HepG2 (cell line): Measurements from ENCODE around the gene LIPC. TPM values are rescaled to one million over a fixed set of nuclear protein-coding genes. Genes with fewer than 3 reads are reported as not detected.

ENCODE experiments used
- ARID4A ChIP-seq: sonication (generic); formaldehyde crosslinking; IDR thresholded peaks from 2 replicates; pipeline ENCODE4 v1.5.0; 2020; ENCODE audit warnings: mild to moderate bottlenecking, missing genetic modification reagents, borderline replicate concordance
- ATF7-NPFF ChIP-seq: sonication (generic); formaldehyde crosslinking; IDR thresholded peaks from 2 replicates; pipeline ENCODE4 v1.8.1; 2023; ENCODE audit warnings: mild to moderate bottlenecking, low read depth, missing genetic modification reagents, moderate library complexity
- DPF2 ChIP-seq: sonication (generic); formaldehyde crosslinking; IDR thresholded peaks from 2 replicates; pipeline ENCODE4 v1.4.0; 2020; ENCODE audit warnings: mild to moderate bottlenecking, low read depth, missing genetic modification reagents, borderline replicate concordance
- GMEB2 ChIP-seq: IDR thresholded peaks from 2 replicates; pipeline ENCODE4 v1.6.1; 2016; ENCODE audit warnings: missing biosample characterization, missing genetic modification reagents, low read depth
- KDM3A ChIP-seq: IDR thresholded peaks from 2 replicates; pipeline ENCODE4 v1.6.1; 2018; ENCODE audit warnings: low read depth, missing compliant biosample characterization
- MAFK ChIP-seq, 2 experiments: IDR thresholded peaks in 1 of 2; conservative IDR thresholded peaks in 1 of 2; 2 replicates each; pipeline ENCODE4 v1.6.1; 2011; ENCODE audit warnings: improper control_type of control experiment in 2 of 2, low read length in 2 of 2
- MATR3 ChIP-seq: sonication (generic); formaldehyde crosslinking; IDR thresholded peaks from 2 replicates; pipeline ENCODE4 v1.4.0; 2020; ENCODE audit warnings: missing genetic modification reagents
- NFE2L2 ChIP-seq: fragments of 150-350 bp; IDR thresholded peaks from 2 replicates; pipeline ENCODE4 v1.6.1; 2014; ENCODE audit warnings: low read length
- STAT5B ChIP-seq: sonication (generic); formaldehyde crosslinking; IDR thresholded peaks from 2 replicates; pipeline ENCODE4 v1.4.0; 2020; ENCODE audit warnings: missing genetic modification reagents
- TAF15 ChIP-seq: fragments of 200-400 bp; formaldehyde crosslinking; IDR thresholded peaks from one replicate; pipeline ENCODE4 v1.6.1; 2018; ENCODE audit warnings: mild to moderate bottlenecking, low read depth, low read length; ENCODE audit not compliant: poor library complexity, severe bottlenecking
- TP53 ChIP-seq: sonication (generic); formaldehyde crosslinking; conservative IDR thresholded peaks from 2 replicates; pipeline ENCODE4 v1.4.0; 2020; ENCODE audit warnings: missing genetic modification reagents
- ZFP37 ChIP-seq: sonication (generic); formaldehyde crosslinking; IDR thresholded peaks from 2 replicates; pipeline ENCODE4 v1.4.0; 2020; ENCODE audit warnings: missing genetic modification reagents, borderline replicate concordance
- ZNF567 ChIP-seq: sonication (generic); formaldehyde crosslinking; IDR thresholded peaks from 2 replicates; pipeline ENCODE4 v1.8.1; 2023; ENCODE audit warnings: mild to moderate bottlenecking, missing genetic modification reagents, borderline replicate concordance
- ZNF639 ChIP-seq: conservative IDR thresholded peaks from 2 replicates; pipeline ENCODE4 v1.6.1; 2018; ENCODE audit warnings: missing genetic modification reagents
- polyA plus RNA-seq, 8 experiments: library from polyadenylated mRNA; depleted of rRNA in 3 of 8; stranded (reverse) in 7 of 8; unstranded in 1 of 8; fragments of >200 nt; fragmentation: Illumina TruSeq in 4 of 8; extraction: Trizol in 4 of 8; gene quantifications; 2 replicates each; pipeline versions ENCODE4 v1.2.1 to v1.2.3, GENCODE V29; 2011 to 2016; ENCODE audit warnings: low read depth in 4 of 8, missing spikeins in 1 of 8, mixed read lengths in 1 of 8; ENCODE audit not compliant: insufficient read depth in 1 of 8
- total RNA-seq, 5 experiments: library from RNA; depleted of rRNA; stranded (reverse); fragments of >200 nt; fragmentation: Illumina TruSeq; extraction: Trizol; gene quantifications; 2 replicates each; pipeline ENCODE4 v1.2.3, GENCODE V29; 2016; ENCODE audit warnings: low read depth in 1 of 5
- TF ChIP-seq, protein P1 (sequence below): sonication (generic); formaldehyde crosslinking; IDR thresholded peaks from 2 replicates; pipeline ENCODE4 v1.5.1; 2020; ENCODE audit warnings: mild to moderate bottlenecking, missing genetic modification reagents, moderate library complexity
- TF ChIP-seq, protein P2 (sequence below): sonication (generic); formaldehyde crosslinking; IDR thresholded peaks from 2 replicates; pipeline ENCODE4 v1.8.0; 2022; ENCODE audit warnings: missing genetic modification reagents, mild to moderate bottlenecking, moderate library complexity, borderline replicate concordance

LIPC gene
- total and polyA plus RNA-seq, 2 of the 13 experiments (the other 11 are each of a cell fraction or from before 2014, with no cell fraction given), result 26.0 to 38.0 TPM

- no peak for TF ChIP-seq KDM3A (CRISPR knock-in tag)
- TF ChIP-seq MATR3 (CRISPR knock-in tag), result no peak
- no peak for TF ChIP-seq ARID4A (CRISPR knock-in tag)
- TF ChIP-seq DPF2 (CRISPR knock-in tag), result no peak
- TF ChIP-seq ZNF567 (CRISPR knock-in tag), result no peak
- TF ChIP-seq STAT5B, result no peak
- TF ChIP-seq, protein P1, sequence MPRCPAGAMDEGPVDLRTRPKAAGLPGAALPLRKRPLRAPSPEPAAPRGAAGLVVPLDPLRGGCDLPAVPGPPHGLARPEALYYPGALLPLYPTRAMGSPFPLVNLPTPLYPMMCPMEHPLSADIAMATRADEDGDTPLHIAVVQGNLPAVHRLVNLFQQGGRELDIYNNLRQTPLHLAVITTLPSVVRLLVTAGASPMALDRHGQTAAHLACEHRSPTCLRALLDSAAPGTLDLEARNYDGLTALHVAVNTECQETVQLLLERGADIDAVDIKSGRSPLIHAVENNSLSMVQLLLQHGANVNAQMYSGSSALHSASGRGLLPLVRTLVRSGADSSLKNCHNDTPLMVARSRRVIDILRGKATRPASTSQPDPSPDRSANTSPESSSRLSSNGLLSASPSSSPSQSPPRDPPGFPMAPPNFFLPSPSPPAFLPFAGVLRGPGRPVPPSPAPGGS (CRISPR knock-in tag), result no peak
- no peak for TF ChIP-seq NFE2L2
- TF ChIP-seq ZNF639 (CRISPR knock-in tag), result no peak
- TF ChIP-seq TP53 (CRISPR knock-in tag), result no peak
- peak in 1 of 2 experiments; percentile 38; a peak in 1 of 4 replicates for TF ChIP-seq MAFK (conservative IDR thresholded peaks at IDR 0.05 in 1 of 2, IDR thresholded peaks at IDR 0.05 in 1 of 2; ENCODE audit: low read length in 2 of 2)
- TF ChIP-seq, protein P2, sequence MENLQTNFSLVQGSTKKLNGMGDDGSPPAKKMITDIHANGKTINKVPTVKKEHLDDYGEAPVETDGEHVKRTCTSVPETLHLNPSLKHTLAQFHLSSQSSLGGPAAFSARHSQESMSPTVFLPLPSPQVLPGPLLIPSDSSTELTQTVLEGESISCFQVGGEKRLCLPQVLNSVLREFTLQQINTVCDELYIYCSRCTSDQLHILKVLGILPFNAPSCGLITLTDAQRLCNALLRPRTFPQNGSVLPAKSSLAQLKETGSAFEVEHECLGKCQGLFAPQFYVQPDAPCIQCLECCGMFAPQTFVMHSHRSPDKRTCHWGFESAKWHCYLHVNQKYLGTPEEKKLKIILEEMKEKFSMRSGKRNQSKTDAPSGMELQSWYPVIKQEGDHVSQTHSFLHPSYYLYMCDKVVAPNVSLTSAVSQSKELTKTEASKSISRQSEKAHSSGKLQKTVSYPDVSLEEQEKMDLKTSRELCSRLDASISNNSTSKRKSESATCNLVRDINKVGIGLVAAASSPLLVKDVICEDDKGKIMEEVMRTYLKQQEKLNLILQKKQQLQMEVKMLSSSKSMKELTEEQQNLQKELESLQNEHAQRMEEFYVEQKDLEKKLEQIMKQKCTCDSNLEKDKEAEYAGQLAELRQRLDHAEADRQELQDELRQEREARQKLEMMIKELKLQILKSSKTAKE (CRISPR knock-in tag), result no peak
- TF ChIP-seq GMEB2 (CRISPR knock-in tag), result no peak
- TF ChIP-seq TAF15, result no peak
- no peak for TF ChIP-seq ATF7-NPFF
- TF ChIP-seq ZFP37, result no peak
Observed at GRCh38 chr15:58475573-58476524, 44.1 kb downstream of the LIPC start (continued).
